T-helper 2 cell treated with Interferon-gamma antibody and Interleukin-4, amounts not matched to agents 5 μg/mL and 100 μg/mL, for 36 hours (primary cell): ENCODE results near the gene DPYSL3.

Source experiments
- DNase-seq: peaks from one replicate; pipeline ENCODE4 v3.0.0; 2021; ENCODE audit warnings: low spot score
- H3K27ac Mint-ChIP-seq: one replicate; pipeline ENCODE4 v1.8.0; 2021; ENCODE audit warnings: mild to moderate bottlenecking, mixed read lengths
- H3K27me3 Mint-ChIP-seq: one replicate; pipeline ENCODE4 v1.8.0; 2021; ENCODE audit warnings: low read depth, mixed read lengths
- H3K36me3 Mint-ChIP-seq: one replicate; pipeline ENCODE4 v1.8.0; 2021; ENCODE audit warnings: low read depth, mixed read lengths
- H3K4me1 Mint-ChIP-seq: one replicate; pipeline ENCODE4 v1.8.0; 2021; ENCODE audit warnings: low read depth, mixed read lengths
- H3K4me3 Mint-ChIP-seq: one replicate; pipeline ENCODE4 v1.8.0; 2022; ENCODE audit warnings: mild to moderate bottlenecking, moderate library complexity, mixed read lengths
- H3K9me3 Mint-ChIP-seq: one replicate; pipeline ENCODE4 v1.8.0; 2021; ENCODE audit warnings: mixed read lengths

DPYSL3 gene

GRCh38 chr5:147504535-147504934, 5.3 kb downstream of the DPYSL3 start:
- peaks cover 18% of the 10 kb centered on the region for H3K27me3 Mint-ChIP-seq
- no peaks in the 10 kb centered on the region for H3K4me1 Mint-ChIP-seq
- DNase-seq: no peak
- H3K27ac Mint-ChIP-seq: no peak overlapping the region
- no peaks in the 10 kb centered on the region for H3K36me3 Mint-ChIP-seq
- H3K9me3 Mint-ChIP-seq: no peaks in the 10 kb centered on the region
- no peak overlapping the region for H3K4me3 Mint-ChIP-seq

GRCh38 chr5:147504011-147504410, 5.9 kb downstream of the DPYSL3 start:
- H3K4me3 Mint-ChIP-seq: no peak overlapping the region
- H3K27ac Mint-ChIP-seq: no peak overlapping the region
- peaks cover 16% of the 10 kb centered on the region for H3K27me3 Mint-ChIP-seq
- DNase-seq: no peak
- no peaks in the 10 kb centered on the region for H3K9me3 Mint-ChIP-seq
- no peaks in the 10 kb centered on the region for H3K4me1 Mint-ChIP-seq
- no peaks in the 10 kb centered on the region for H3K36me3 Mint-ChIP-seq

- DNase-seq: no peak
- H3K4me3 Mint-ChIP-seq: no peak overlapping the region
- no peak overlapping the region for H3K27ac Mint-ChIP-seq
- H3K36me3 Mint-ChIP-seq: no peaks in the 10 kb centered on the region
- no peaks in the 10 kb centered on the region for H3K27me3 Mint-ChIP-seq
- H3K9me3 Mint-ChIP-seq: no peaks in the 10 kb centered on the region
- H3K4me1 Mint-ChIP-seq: no peaks in the 10 kb centered on the region
These were observed 18.9 kb downstream of the DPYSL3 start for GRCh38 chr5:147490989-147491388.

GRCh38 chr5:147487031-147487750, 22.7 kb downstream of the DPYSL3 start:
- Mint-ChIP-seq H3K4me3 (no peak overlapping the region), H3K9me3 (no peaks in the 10 kb centered on the region), H3K27ac (no peak overlapping the region), H3K4me1 (no peaks in the 10 kb centered on the region), H3K27me3 (peaks cover 4% of the 10 kb centered on the region), H3K36me3 (no peaks in the 10 kb centered on the region)
- no peak for DNase-seq

- H3K36me3 Mint-ChIP-seq: no peaks in the 10 kb centered on the region
- DNase-seq: no peak
- H3K4me3 Mint-ChIP-seq: no peak overlapping the region
- no peak overlapping the region for H3K27ac Mint-ChIP-seq
- H3K4me1 Mint-ChIP-seq: no peaks in the 10 kb centered on the region
- no peaks in the 10 kb centered on the region for H3K9me3 Mint-ChIP-seq
- H3K27me3 Mint-ChIP-seq: peaks cover 4% of the 10 kb centered on the region
These were observed 24.1 kb downstream of the DPYSL3 start for GRCh38 chr5:147485814-147486213.

GRCh38 chr5:147485046-147485445, 24.8 kb downstream of the DPYSL3 start:
- no peak overlapping the region for H3K4me3 Mint-ChIP-seq
- peaks cover 4% of the 10 kb centered on the region for H3K27me3 Mint-ChIP-seq
- H3K27ac Mint-ChIP-seq: no peak overlapping the region
- no peaks in the 10 kb centered on the region for H3K36me3 Mint-ChIP-seq
- no peaks in the 10 kb centered on the region for H3K9me3 Mint-ChIP-seq
- no peaks in the 10 kb centered on the region for H3K4me1 Mint-ChIP-seq
- DNase-seq: no peak

- H3K4me1 Mint-ChIP-seq: no peaks in the 10 kb centered on the region
- no peak overlapping the region for H3K4me3 Mint-ChIP-seq
- no peaks in the 10 kb centered on the region for H3K9me3 Mint-ChIP-seq
- H3K27me3 Mint-ChIP-seq: peaks cover 4% of the 10 kb centered on the region
- no peak for DNase-seq
- no peak overlapping the region for H3K27ac Mint-ChIP-seq
- no peaks in the 10 kb centered on the region for H3K36me3 Mint-ChIP-seq
These were observed 25.2 kb downstream of the DPYSL3 start for GRCh38 chr5:147484708-147485020.

- H3K27ac Mint-ChIP-seq: no peak overlapping the region
- no peaks in the 10 kb centered on the region for H3K9me3 Mint-ChIP-seq
- no peak for DNase-seq
- H3K36me3 Mint-ChIP-seq: no peaks in the 10 kb centered on the region
- peaks cover 4% of the 10 kb centered on the region for H3K27me3 Mint-ChIP-seq
- no peak overlapping the region for H3K4me3 Mint-ChIP-seq
- H3K4me1 Mint-ChIP-seq: no peaks in the 10 kb centered on the region
These were observed 25.7 kb downstream of the DPYSL3 start for GRCh38 chr5:147483961-147484707.

- Mint-ChIP-seq H3K27me3 (peaks cover 6% of the 10 kb centered on the region), H3K4me3 (no peak overlapping the region), H3K27ac (no peak overlapping the region), H3K4me1 (no peaks in the 10 kb centered on the region), H3K9me3 (no peaks in the 10 kb centered on the region), H3K36me3 (no peaks in the 10 kb centered on the region)
- DNase-seq: no peak
These were observed 26.6 kb downstream of the DPYSL3 start for GRCh38 chr5:147483188-147483790.

GRCh38 chr5:147482706-147483180, 27.1 kb downstream of the DPYSL3 start:
- Mint-ChIP-seq H3K27ac (no peak overlapping the region), H3K4me1 (no peaks in the 10 kb centered on the region), H3K36me3 (no peaks in the 10 kb centered on the region), H3K4me3 (no peak overlapping the region), H3K27me3 (peaks cover 6% of the 10 kb centered on the region), H3K9me3 (no peaks in the 10 kb centered on the region)
- DNase-seq: no peak

- no peak for DNase-seq
- no peak overlapping the region for H3K4me3 Mint-ChIP-seq
- no peaks in the 10 kb centered on the region for H3K4me1 Mint-ChIP-seq
- no peak overlapping the region for H3K27ac Mint-ChIP-seq
- H3K36me3 Mint-ChIP-seq: no peaks in the 10 kb centered on the region
- peaks cover 9% of the 10 kb centered on the region for H3K27me3 Mint-ChIP-seq
- H3K9me3 Mint-ChIP-seq: no peaks in the 10 kb centered on the region
These were observed 27.8 kb downstream of the DPYSL3 start for GRCh38 chr5:147481874-147482705.

GRCh38 chr5:147481376-147481775, 28.5 kb downstream of the DPYSL3 start:
- Mint-ChIP-seq H3K4me3 (no peak overlapping the region), H3K27me3 (peaks cover 9% of the 10 kb centered on the region), H3K9me3 (no peaks in the 10 kb centered on the region), H3K4me1 (no peaks in the 10 kb centered on the region), H3K27ac (no peak overlapping the region), H3K36me3 (no peaks in the 10 kb centered on the region)
- no peak for DNase-seq

GRCh38 chr5:147479949-147480348, 29.9 kb downstream of the DPYSL3 start:
- Mint-ChIP-seq H3K9me3 (no peaks in the 10 kb centered on the region), H3K4me3 (no peak overlapping the region), H3K4me1 (no peaks in the 10 kb centered on the region), H3K27me3 (peaks cover 9% of the 10 kb centered on the region), H3K36me3 (no peaks in the 10 kb centered on the region), H3K27ac (no peak overlapping the region)
- DNase-seq: no peak

GRCh38 chr5:147479444-147479843, 30.4 kb downstream of the DPYSL3 start:
- no peak for DNase-seq
- no peak overlapping the region for H3K27ac Mint-ChIP-seq
- peaks cover 9% of the 10 kb centered on the region for H3K27me3 Mint-ChIP-seq
- H3K9me3 Mint-ChIP-seq: no peaks in the 10 kb centered on the region
- no peak overlapping the region for H3K4me3 Mint-ChIP-seq
- no peaks in the 10 kb centered on the region for H3K4me1 Mint-ChIP-seq
- no peaks in the 10 kb centered on the region for H3K36me3 Mint-ChIP-seq
